NCI-H128 (cell line): ENCODE measurements around the gene PRKCE.

Experiments used
- DNase-seq: peaks from one replicate; lab custom pipeline; 2025; ENCODE audit not compliant: unreplicated experiment; lab: John Stamatoyannopoulos, UW

The PRKCE gene

DNA sequence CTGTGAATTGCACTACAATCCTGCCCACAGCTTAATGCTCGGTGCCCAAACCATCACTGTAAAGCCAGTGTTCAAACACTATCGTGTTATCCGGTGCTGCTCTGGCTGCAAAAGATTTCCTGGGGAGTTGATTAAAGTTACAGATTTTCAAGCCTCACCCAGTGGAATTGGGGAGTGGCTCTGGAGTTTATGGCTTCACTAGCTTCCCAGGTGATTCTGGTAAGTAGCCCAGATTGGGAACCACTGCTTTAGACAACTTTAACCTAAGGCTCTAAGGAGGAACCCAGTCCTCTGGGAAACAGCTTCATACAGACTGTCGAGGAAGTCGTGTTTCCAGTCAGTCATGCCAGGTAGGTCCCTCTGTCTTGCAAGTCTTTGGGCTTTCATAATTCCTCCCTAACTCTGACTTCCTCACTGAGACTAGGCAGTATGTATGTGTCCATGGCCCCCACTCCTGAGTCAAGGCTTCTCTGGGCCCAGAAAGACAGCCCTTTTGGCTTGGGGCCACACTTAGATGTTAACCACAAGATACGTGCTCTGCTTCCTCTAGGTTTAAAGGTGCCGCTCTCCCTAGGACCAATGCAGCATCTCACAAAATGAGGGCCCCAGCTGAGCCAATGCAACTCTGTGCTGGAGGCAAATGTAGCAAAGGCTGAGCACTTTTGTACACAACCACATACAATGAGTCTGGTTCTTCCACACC lies 299.7 kb downstream of the PRKCE start:
- DNase-seq = no peak

- DNase-seq = no peak
These were observed 301.1 kb downstream of the PRKCE start for GRCh38 chr2:45952591-45952990.

DNA sequence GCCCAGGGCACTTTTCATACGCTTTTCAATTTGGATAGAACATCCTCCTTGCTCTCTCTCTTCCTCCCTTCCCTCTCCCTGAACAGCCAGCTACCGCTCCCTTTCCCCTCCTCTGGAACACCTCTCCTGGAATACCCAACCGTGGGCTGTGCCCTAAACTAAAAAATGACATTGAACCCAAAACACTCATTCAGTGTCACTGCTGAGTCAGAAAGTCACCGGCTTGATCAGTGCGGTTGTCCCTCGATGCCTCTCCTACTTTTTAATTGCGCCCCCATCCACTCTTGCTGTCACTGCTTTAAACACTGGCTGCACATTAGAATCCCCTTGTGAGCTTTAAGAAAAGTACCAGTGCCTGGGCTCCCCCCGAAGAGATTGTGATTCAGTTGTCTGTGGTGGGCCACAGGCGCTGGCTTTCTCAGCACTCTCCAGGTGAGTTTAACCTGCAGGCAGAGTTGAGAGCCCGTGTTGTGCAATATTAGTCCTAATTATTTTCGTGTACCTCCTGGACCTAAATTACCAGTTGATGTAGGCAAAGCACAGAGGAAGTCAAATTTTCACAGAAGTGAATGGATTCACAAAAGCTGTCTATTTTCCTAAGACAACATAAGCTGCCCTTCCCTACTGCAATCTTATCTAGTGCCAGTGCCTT lies 302.0 kb downstream of the PRKCE start:
- no peak for DNase-seq

GRCh38 chr2:45954233-45954850 lies 302.9 kb downstream of the PRKCE start:
- no peak for DNase-seq

- no peak for DNase-seq
These were observed 306.2 kb downstream of the PRKCE start for GRCh38 chr2:45957533-45958227.

- DNase-seq = no peak
These were observed 308.8 kb downstream of the PRKCE start for GRCh38 chr2:45960057-45960863.

DNA sequence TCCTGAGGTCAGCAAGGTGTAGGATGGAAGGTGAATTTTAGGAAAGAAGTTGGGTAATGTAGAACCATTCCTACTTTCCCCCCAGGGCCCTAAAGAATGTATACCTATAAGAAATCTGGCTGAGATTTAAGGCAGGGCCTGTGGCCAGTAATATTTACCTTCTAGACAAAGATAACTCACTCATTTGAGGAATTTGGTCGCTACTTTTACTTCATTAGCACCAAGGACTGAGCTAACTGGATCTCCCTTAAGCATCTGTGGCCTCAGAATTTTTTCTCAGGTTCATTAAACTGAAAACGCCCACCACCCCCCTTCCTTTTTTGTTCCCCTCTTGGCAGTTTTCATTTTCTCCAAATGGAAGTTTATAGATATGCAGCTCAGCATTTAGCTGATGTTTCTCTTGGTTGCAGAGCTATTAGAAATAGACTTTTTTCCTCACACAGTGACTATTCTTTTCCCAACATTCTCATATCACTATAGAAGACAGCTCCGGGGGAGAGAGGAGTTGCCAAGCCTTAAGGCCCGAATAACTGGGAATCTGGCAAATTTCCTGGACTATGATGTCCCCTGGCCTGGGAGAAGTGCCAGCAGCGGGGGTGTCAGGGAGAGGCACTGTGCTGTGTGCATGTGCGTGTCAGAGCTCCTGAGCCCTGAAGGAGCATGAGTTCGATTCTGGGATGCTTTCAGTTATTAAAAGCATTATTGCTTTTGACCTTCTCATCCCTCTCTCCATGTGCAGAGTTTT lies 310.9 kb downstream of the PRKCE start:
- DNase-seq = no peak

DNA sequence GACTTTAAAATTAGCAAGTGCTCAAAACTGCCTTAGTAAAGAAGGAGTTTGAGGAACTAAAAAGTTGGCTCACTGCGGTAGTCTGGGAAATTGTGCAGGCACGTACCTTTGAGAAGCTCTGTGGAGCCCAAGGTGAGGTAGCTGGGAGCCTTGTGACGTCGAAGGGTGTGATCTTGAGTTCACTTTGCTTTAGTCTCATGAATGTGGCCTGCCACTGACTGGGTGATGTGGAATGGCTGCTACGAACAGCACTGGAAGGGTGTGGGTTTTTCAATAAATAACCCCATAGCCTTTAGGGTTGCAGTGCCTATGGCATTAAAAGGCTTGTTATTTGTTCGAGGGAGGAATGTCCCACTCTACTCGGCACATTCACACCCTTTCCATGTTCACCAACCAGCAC lies 312.3 kb downstream of the PRKCE start:
- DNase-seq = no peak

GRCh38 chr2:45964223-45964841 lies 312.9 kb downstream of the PRKCE start:
- no peak for DNase-seq

DNA sequence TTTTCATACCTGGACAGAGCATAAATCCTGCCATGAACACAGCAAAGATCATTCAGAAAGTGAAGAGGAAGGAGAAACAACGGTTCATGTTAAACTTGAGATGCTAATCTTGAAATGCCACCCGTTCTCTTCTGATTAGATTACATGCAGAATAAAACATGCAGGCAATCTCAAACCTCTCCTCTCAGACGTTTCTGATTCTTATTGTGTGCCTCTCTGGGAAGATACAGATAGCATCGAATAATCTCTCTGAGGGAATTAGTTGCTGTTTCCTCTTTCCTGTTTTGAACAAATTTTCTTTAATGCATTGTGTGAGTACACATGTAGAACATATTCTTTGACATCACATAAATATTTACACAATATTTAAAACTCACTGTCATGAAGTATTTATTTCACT lies 313.4 kb downstream of the PRKCE start:
- no peak for DNase-seq

DNA sequence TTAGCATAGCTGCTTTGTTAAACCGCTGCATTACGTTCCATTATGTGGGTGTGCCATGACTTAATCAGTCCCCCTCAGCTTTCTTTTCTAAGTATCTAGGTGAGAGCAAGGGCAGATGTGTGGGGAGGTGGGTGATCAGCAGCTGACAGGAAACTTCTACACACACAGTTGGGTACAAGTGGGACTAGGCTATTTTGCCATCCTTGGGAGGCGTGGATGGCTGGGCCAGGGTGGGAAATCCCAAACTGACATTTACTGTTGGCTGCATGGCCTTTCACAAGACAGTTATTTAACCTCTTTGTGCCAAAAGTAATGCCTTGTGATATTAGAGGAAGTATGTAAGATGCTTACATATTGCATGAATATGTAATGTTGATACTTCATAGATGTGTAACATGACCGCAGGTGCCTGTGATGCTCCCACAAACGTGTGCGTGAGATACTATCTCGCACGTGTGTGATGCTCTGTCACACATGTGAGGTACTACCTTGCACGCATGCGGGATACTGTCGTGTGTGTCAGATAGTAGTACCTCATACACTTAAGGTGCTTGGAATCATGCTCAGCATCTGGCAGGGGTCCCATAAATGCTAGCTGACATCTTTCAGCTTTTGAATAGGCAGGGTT lies 314.5 kb downstream of the PRKCE start:
- DNase-seq = no peak

GRCh38 chr2:45968946-45969584 lies 317.6 kb downstream of the PRKCE start:
- DNase-seq = no peak

- no peak for DNase-seq
These were observed 322.0 kb downstream of the PRKCE start for GRCh38 chr2:45973426-45973825.

GRCh38 chr2:45974056-45974455 lies 322.6 kb downstream of the PRKCE start:
- DNase-seq = no peak

GRCh38 chr2:45974762-45975408 lies 323.4 kb downstream of the PRKCE start:
- DNase-seq = no peak

DNA sequence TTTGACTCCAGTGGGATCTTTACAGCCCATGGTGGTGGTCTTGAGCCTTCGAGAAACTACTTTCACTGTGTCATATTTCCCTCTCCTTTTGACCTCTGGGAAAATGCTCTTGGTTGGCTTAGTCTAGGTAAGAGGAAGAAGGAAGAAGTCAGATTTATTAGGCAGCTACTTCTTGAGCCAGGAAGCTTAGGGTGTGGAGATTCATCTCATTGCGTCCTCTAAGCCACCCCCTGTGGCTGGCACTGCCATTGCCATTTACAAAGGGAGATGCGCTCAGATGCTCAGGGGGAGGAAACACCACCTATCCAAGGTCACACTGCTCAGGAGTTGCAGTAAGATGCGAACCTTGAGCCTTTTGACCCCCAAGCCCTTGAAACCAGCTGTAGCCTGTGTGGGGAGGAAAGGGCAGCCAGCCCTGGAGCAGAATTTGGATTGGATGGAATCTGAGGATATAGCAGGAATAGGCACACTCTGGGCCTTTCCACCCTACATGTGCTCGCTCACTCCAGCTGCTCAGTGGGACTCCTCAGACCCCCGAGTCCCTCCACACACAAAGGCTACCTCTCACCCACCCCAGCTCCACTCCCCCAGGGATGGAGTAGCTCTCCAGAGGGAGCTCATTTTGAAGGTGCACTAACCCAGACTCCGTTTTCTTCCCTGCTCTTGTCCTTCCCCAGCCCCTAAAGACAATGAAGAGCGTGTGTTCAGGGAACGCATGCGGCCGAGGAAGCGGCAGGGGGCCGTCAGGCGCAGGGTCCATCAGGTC lies 324.5 kb downstream of the PRKCE start:
- DNase-seq = no peak

- DNase-seq = no peak
These were observed 326.9 kb downstream of the PRKCE start for GRCh38 chr2:45978302-45978859.
